CD8-positive, alpha-beta memory T cell (primary cell): ENCODE data around the gene LDLRAD1. TPM values are rescaled to one million over a fixed set of nuclear protein-coding genes. Genes with fewer than 3 reads are reported as not detected.

Experiments
- CTCF ChIA-PET: fragments of 350-600 bp; sonication (Branson Sonifier 250); formaldehyde crosslinking; loops from one replicate; lab custom pipeline; 2021; ENCODE audit warnings: antibody characterized with exemption; lab: Charles Lee
- POLR2A ChIA-PET: fragments of 350-600 bp; sonication (Branson Sonifier 250); formaldehyde crosslinking; loops from one replicate; lab custom pipeline; 2021; ENCODE audit warnings: antibody characterized with exemption; lab: Charles Lee
- DNase-seq, 5 donors: peaks; one replicate each; pipeline versions ENCODE4 v3.0.0 to v3.0.0-alpha.2; 2020 to 2022; ENCODE audit warnings: mixed read lengths in 1 of 5
- H3K27ac ChIP-seq: one replicate; pipeline ENCODE4 v1.7.0; 2013; ENCODE audit warnings: low read depth, mild to moderate bottlenecking, low read length, moderate library complexity
- H3K27me3 ChIP-seq: 2 replicates; pipeline ENCODE4 v1.7.0; 2013; ENCODE audit warnings: low read length, mild to moderate bottlenecking; ENCODE audit not compliant: insufficient read depth, poor library complexity, severe bottlenecking
- H3K36me3 ChIP-seq: 2 replicates; pipeline ENCODE4 v1.7.0; 2013; ENCODE audit warnings: mild to moderate bottlenecking, low read length, moderate library complexity; ENCODE audit not compliant: insufficient read depth
- H3K4me1 ChIP-seq: 2 replicates; pipeline ENCODE4 v1.7.0; 2013; ENCODE audit warnings: mild to moderate bottlenecking, low read length, moderate library complexity; ENCODE audit not compliant: insufficient read depth
- H3K4me3 ChIP-seq: 2 replicates; pipeline ENCODE4 v1.7.0; 2013; ENCODE audit warnings: mild to moderate bottlenecking, low read length
- H3K9me3 ChIP-seq: 2 replicates; pipeline ENCODE4 v1.7.0; 2013; ENCODE audit warnings: mild to moderate bottlenecking, low read length
- H3K27ac Mint-ChIP-seq, 8 donors: one replicate each; pipeline ENCODE4 v1.8.0; 2020 to 2021; ENCODE audit warnings: mixed read lengths in 8 of 8, mild to moderate bottlenecking in 6 of 8, inconsistent platforms in 3 of 8, moderate library complexity in 3 of 8
- H3K27me3 Mint-ChIP-seq, 2 donors: one replicate each; pipeline ENCODE4 v1.8.0; 2020 to 2021; ENCODE audit warnings: mixed read lengths in 2 of 2, mild to moderate bottlenecking in 1 of 2, moderate library complexity in 1 of 2
- H3K36me3 Mint-ChIP-seq, 3 donors: one replicate each; pipeline ENCODE4 v1.8.0; 2020 to 2021; ENCODE audit warnings: mixed read lengths in 3 of 3, inconsistent platforms in 1 of 3, mild to moderate bottlenecking in 1 of 3
- H3K4me1 Mint-ChIP-seq, 3 donors: one replicate each; pipeline ENCODE4 v1.8.0; 2020 to 2021; ENCODE audit warnings: mixed read lengths in 3 of 3, inconsistent platforms in 1 of 3, mild to moderate bottlenecking in 1 of 3
- H3K4me3 Mint-ChIP-seq, 7 donors: one replicate each; pipeline ENCODE4 v1.8.0; 2020 to 2021; ENCODE audit warnings: mixed read lengths in 7 of 7, mild to moderate bottlenecking in 6 of 7, moderate library complexity in 4 of 7, inconsistent platforms in 2 of 7
- H3K9me3 Mint-ChIP-seq, 5 donors: one replicate each; pipeline ENCODE4 v1.8.0; 2020 to 2022; ENCODE audit warnings: mixed read lengths in 5 of 5, mild to moderate bottlenecking in 3 of 5, moderate library complexity in 2 of 5, inconsistent platforms in 1 of 5
- polyA plus RNA-seq: library from polyadenylated mRNA; unstranded; fragments of 300-500 nt; fragmentation: Illumina TruSeq; gene quantifications from one replicate; pipeline ENCODE4 v1.2.3, GENCODE V29; 2021
- total RNA-seq, 2 experiments: library from RNA; stranded (reverse); gene quantifications; one replicate each; pipeline ENCODE4 v1.2.3, GENCODE V29; 2021

Gene LDLRAD1
- total and polyA plus RNA-seq, 3 experiments from 2014 or later: not detected

GRCh38 chr1:53963460-53963859 lies 54.5 kb downstream of the LDLRAD1 start:
- Mint-ChIP-seq H3K4me1 (no peaks in the 10 kb centered on the region), H3K4me3 (no peak overlapping the region), H3K36me3 (peaks cover 4 to 78% (median 22%) of the 10 kb centered on the region in 3 donors), H3K27ac (peak overlapping the region in 1 of 8 donors; percentile 41), H3K9me3 (no peaks in the 10 kb centered on the region), H3K27me3 (no peaks in the 10 kb centered on the region)
- peaks cover 43% of the 10 kb centered on the region for H3K36me3 ChIP-seq
- no peak overlapping the region for H3K27ac ChIP-seq
- ChIA-PET CTCF (interaction anchor here (2.3 kb wide), 1 partner anchor 18 kb away, joined by 7 read pairs; the partner anchor contains the start of genes IFT25 and LRRC42), POLR2A (no interaction called here)
- H3K4me1 ChIP-seq: no peaks in the 10 kb centered on the region
- no peak for DNase-seq
- no peaks in the 10 kb centered on the region for H3K27me3 ChIP-seq
- no peak overlapping the region for H3K4me3 ChIP-seq
- no peaks in the 10 kb centered on the region for H3K9me3 ChIP-seq

- no peaks in the 10 kb centered on the region for H3K4me1 ChIP-seq
- H3K27me3 ChIP-seq: no peaks in the 10 kb centered on the region
- H3K27me3 Mint-ChIP-seq: no peaks in the 10 kb centered on the region
- peaks cover 36% of the 10 kb centered on the region for H3K36me3 ChIP-seq
- DNase-seq: no peak
- no peak overlapping the region for H3K27ac Mint-ChIP-seq
- no peak overlapping the region for H3K4me3 ChIP-seq
- no peaks in the 10 kb centered on the region for H3K9me3 ChIP-seq
- ChIA-PET POLR2A (no interaction called here), CTCF (interaction anchor here (0.9 to 4.9 kb wide), 4 partner anchors 8 to 102 kb away, joined by 4 to 81 read pairs (median 16); partner anchors contain the start of genes IFT25 and LRRC42)
- H3K4me1 Mint-ChIP-seq: peaks cover 0 to 2% (median 0%) of the 10 kb centered on the region in 3 donors
- no peaks in the 10 kb centered on the region for H3K9me3 Mint-ChIP-seq
- no peak overlapping the region for H3K4me3 Mint-ChIP-seq
- H3K27ac ChIP-seq: no peak overlapping the region
- H3K36me3 Mint-ChIP-seq: peaks cover 4 to 73% (median 16%) of the 10 kb centered on the region in 3 donors
These were observed 55.6 kb downstream of the LDLRAD1 start for GRCh38 chr1:53962395-53962794.

GRCh38 chr1:53959664-53960250 lies 58.2 kb downstream of the LDLRAD1 start:
- ChIA-PET POLR2A (interaction anchor here (0.6 kb wide), 1 partner anchor 444 kb away, joined by 3 read pairs; no protein-coding TSS in a partner anchor), CTCF (interaction anchor here (0.7 to 4.9 kb wide), 16 partner anchors 10 to 475 kb away, joined by 3 to 81 read pairs (median 5); partner anchors contain the start of genes IFT25 and LRRC42)
- Histone ChIP-seq H3K27me3 (no peaks in the 10 kb centered on the region), H3K4me1 (no peaks in the 10 kb centered on the region), H3K4me3 (no peak overlapping the region), H3K9me3 (no peaks in the 10 kb centered on the region), H3K27ac (no peak overlapping the region), H3K36me3 (peaks cover 25% of the 10 kb centered on the region)
- DNase-seq: peak in 2 of 5 donors; percentile 37 to 42
- H3K9me3 Mint-ChIP-seq: no peaks in the 10 kb centered on the region
- H3K4me1 Mint-ChIP-seq: peaks cover 0 to 13% (median 8%) of the 10 kb centered on the region in 3 donors
- H3K27me3 Mint-ChIP-seq: no peaks in the 10 kb centered on the region
- no peak overlapping the region for H3K27ac Mint-ChIP-seq
- peaks cover 4 to 65% (median 4%) of the 10 kb centered on the region in 3 donors for H3K36me3 Mint-ChIP-seq
- H3K4me3 Mint-ChIP-seq: no peak overlapping the region

Other genes starting within 250 kb of the LDLRAD1 start
- 10 to 100 TPM; 38.8 to 40.3 TPM for gene NDC1, start 179.9 kb downstream of the LDLRAD1 start, total RNA-seq
- 6.4 TPM for gene NDC1, start 179.9 kb downstream of the LDLRAD1 start, polyA plus RNA-seq
- gene YIPF1, start 128.4 kb downstream of the LDLRAD1 start, total RNA-seq: 10 to 100 TPM; 17.2 to 17.4 TPM
- 30.7 TPM for gene YIPF1, start 128.4 kb downstream of the LDLRAD1 start, polyA plus RNA-seq
- gene DIO1, start 124.0 kb downstream of the LDLRAD1 start, total RNA-seq: not detected
- not detected for gene DIO1, start 124.0 kb downstream of the LDLRAD1 start, polyA plus RNA-seq
- 10 to 100 TPM; 57.2 to 57.8 TPM for gene IFT25, start 72.5 kb downstream of the LDLRAD1 start, total RNA-seq
- 59.9 TPM for gene IFT25, start 72.5 kb downstream of the LDLRAD1 start, polyA plus RNA-seq
- gene LRRC42, start 71.8 kb downstream of the LDLRAD1 start, total RNA-seq: 10 to 100 TPM; 23.6 to 25.7 TPM
- gene LRRC42, start 71.8 kb downstream of the LDLRAD1 start, polyA plus RNA-seq: 8.3 TPM
- gene TMEM59, start 35.0 kb upstream of the LDLRAD1 start, total RNA-seq: 100 to 1,000 TPM; 140 to 149 TPM
- 580 TPM for gene TMEM59, start 35.0 kb upstream of the LDLRAD1 start, polyA plus RNA-seq
- gene TCEANC2, start 35.4 kb upstream of the LDLRAD1 start, total RNA-seq: 10 to 100 TPM; 10.9 to 11.4 TPM
- 6.1 TPM for gene TCEANC2, start 35.4 kb upstream of the LDLRAD1 start, polyA plus RNA-seq
- not detected for gene CDCP2, start 134.8 kb upstream of the LDLRAD1 start, total RNA-seq
- not detected for gene CDCP2, start 134.8 kb upstream of the LDLRAD1 start, polyA plus RNA-seq
- 10 to 100 TPM; 11.8 to 13.9 TPM for gene CYB5RL, start 181.8 kb upstream of the LDLRAD1 start, total RNA-seq
- gene CYB5RL, start 181.8 kb upstream of the LDLRAD1 start, polyA plus RNA-seq: 3.7 TPM
- 100 to 1,000 TPM; 226 to 229 TPM for gene MRPL37, start 182.0 kb upstream of the LDLRAD1 start, total RNA-seq
- 58.8 TPM for gene MRPL37, start 182.0 kb upstream of the LDLRAD1 start, polyA plus RNA-seq